ENCODE results near the gene NUP133. TPM values are rescaled to one million over a fixed set of nuclear protein-coding genes. Genes with fewer than 3 reads are reported as not detected.

Gene NUP133
- total and polyA plus RNA-seq, 4 donors = 12.9 to 57.6 (median 25.3) TPM

DNA sequence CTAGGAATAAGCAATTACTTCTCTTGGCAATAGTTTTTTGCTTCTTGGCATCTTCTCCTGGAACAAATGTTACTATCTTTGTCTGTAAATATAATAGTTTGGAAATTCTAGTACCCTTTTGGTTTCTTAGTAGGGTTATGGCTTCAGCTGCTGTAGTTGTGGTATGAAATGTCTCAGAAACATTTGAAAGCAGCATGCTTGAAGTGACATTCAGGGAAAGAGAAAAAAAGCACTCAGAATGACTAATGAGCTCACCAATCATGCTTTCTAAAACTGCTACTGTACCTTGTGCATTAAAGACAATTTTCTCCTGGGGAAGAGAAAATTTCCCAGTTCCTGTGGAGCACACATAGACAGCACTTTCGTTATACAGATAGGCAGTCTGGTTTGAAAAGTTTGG is 21.0 kb downstream of the NUP133 start:
- Histone ChIP-seq H3K27ac (ENCODE audit: low read depth in 1 of 2, low read length in 1 of 2) (no peak overlapping the region), H3K27me3 (ENCODE audit: control insufficient read depth in 3 of 3, insufficient read depth in 3 of 3, low read length in 2 of 3) (no peaks in the 10 kb centered on the region), H3K36me3 (ENCODE audit: control insufficient read depth in 4 of 4, insufficient read depth in 4 of 4, low read length in 4 of 4) (peaks cover 13 to 33% (median 27%) of the 10 kb centered on the region in 4 donors), H3K9ac (ENCODE audit: insufficient read depth in 1 of 2, low read length in 2 of 2) (no peak overlapping the region), H3K9me3 (ENCODE audit: control insufficient read depth in 4 of 4, insufficient read depth in 3 of 4, low read length in 3 of 4) (no peaks in the 10 kb centered on the region), H3K4me3 (no peak overlapping the region), H3K4me1 (ENCODE audit: control insufficient read depth in 5 of 5, insufficient read depth in 5 of 5, low read length in 5 of 5) (no peaks in the 10 kb centered on the region)
- WGBS, 2 donors = 93 to 99% methylated on average over 1 of the region's 1 CpG
- TF ChIP-seq CTCF (IDR thresholded peaks at IDR 0.05; ENCODE audit: control extremely low read depth, extremely low read depth) = no peak
- DNase-seq = no peak
- ATAC-seq (ENCODE audit: insufficient read depth, low FRiP score) = no peak

DNA sequence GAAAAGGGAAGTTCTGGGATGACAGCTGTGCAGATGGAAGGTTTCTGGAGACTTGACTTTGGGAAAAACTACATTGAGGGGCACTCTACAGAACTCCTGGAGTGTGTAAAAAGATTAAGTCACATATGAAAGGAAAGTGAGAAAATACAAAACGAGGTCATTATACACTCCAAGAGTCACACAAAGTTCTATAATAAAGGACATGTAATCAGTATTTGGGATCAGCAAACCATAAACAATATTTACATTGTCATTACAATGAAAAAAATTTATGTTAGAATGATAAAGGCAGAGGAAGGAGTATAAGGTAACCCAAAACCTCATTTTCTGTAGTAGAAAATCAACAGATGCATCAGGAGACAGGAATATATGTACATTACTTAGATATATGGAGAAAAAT is 22.8 kb downstream of the NUP133 start:
- ATAC-seq (ENCODE audit: insufficient read depth, low FRiP score) (no peak), DNase-seq (no peak)
- H3K9ac ChIP-seq (ENCODE audit: insufficient read depth in 1 of 2, low read length in 2 of 2) = no peak overlapping the region
- no peak overlapping the region for H3K27ac ChIP-seq (ENCODE audit: low read depth in 1 of 2, low read length in 1 of 2)
- no peaks in the 10 kb centered on the region for H3K27me3 ChIP-seq (ENCODE audit: control insufficient read depth in 3 of 3, insufficient read depth in 3 of 3, low read length in 2 of 3)
- peaks cover 20 to 31% (median 24%) of the 10 kb centered on the region in 4 donors for H3K36me3 ChIP-seq (ENCODE audit: control insufficient read depth in 4 of 4, insufficient read depth in 4 of 4, low read length in 4 of 4)
- H3K4me3 ChIP-seq = no peak overlapping the region
- 94 to 100% methylated on average over 1 of the region's 1 CpG for WGBS, 2 donors
- no peaks in the 10 kb centered on the region for H3K4me1 ChIP-seq (ENCODE audit: control insufficient read depth in 5 of 5, insufficient read depth in 5 of 5, low read length in 5 of 5)
- H3K9me3 ChIP-seq (ENCODE audit: control insufficient read depth in 4 of 4, insufficient read depth in 3 of 4, low read length in 3 of 4) = no peaks in the 10 kb centered on the region
- TF ChIP-seq CTCF (IDR thresholded peaks at IDR 0.05; ENCODE audit: control extremely low read depth, extremely low read depth) = no peak

DNA sequence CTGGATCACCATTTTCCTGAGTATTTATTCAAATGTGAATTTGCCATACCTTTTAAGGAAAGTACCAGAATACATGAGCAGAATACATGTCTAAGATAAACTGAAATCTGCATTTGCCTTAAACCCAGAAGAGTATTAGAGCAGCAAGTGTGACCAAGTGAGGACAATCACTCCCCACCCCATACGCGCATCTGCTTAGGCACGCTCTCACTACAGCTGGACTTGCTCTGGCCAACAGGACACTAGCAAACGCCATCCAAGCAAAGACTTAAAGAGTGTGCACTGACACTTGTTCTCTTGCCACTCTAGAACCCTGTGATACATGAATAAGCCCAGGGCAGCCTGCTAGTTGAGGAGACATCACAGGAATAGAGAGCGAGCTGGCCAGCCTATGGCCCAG is 25.6 kb downstream of the NUP133 start:
- H3K9ac ChIP-seq (ENCODE audit: insufficient read depth in 1 of 2, low read length in 2 of 2) = no peak overlapping the region
- ATAC-seq (ENCODE audit: insufficient read depth, low FRiP score) (no peak), DNase-seq (no peak)
- no peaks in the 10 kb centered on the region for H3K4me1 ChIP-seq (ENCODE audit: control insufficient read depth in 5 of 5, insufficient read depth in 5 of 5, low read length in 5 of 5)
- no peak for TF ChIP-seq CTCF (IDR thresholded peaks at IDR 0.05; ENCODE audit: control extremely low read depth, extremely low read depth)
- H3K27ac ChIP-seq (ENCODE audit: low read depth in 1 of 2, low read length in 1 of 2) = no peak overlapping the region
- WGBS, 2 donors = 98% methylated on average over 5 of the region's 5 CpGs
- H3K4me3 ChIP-seq = no peak overlapping the region
- H3K36me3 ChIP-seq (ENCODE audit: control insufficient read depth in 4 of 4, insufficient read depth in 4 of 4, low read length in 4 of 4) = peaks cover 16 to 31% (median 27%) of the 10 kb centered on the region in 4 donors
- no peaks in the 10 kb centered on the region for H3K27me3 ChIP-seq (ENCODE audit: control insufficient read depth in 3 of 3, insufficient read depth in 3 of 3, low read length in 2 of 3)
- no peaks in the 10 kb centered on the region for H3K9me3 ChIP-seq (ENCODE audit: control insufficient read depth in 4 of 4, insufficient read depth in 3 of 4, low read length in 3 of 4)

GRCh38 chr1:229480495-229480894 is 27.6 kb downstream of the NUP133 start:
- no peak overlapping the region for H3K9ac ChIP-seq (ENCODE audit: insufficient read depth in 1 of 2, low read length in 2 of 2)
- no peak overlapping the region for H3K27ac ChIP-seq (ENCODE audit: low read depth in 1 of 2, low read length in 1 of 2)
- 95 to 97% methylated on average over 7 of the region's 7 CpGs for WGBS, 2 donors
- no peak for TF ChIP-seq CTCF (IDR thresholded peaks at IDR 0.05; ENCODE audit: control extremely low read depth, extremely low read depth)
- H3K36me3 ChIP-seq (ENCODE audit: control insufficient read depth in 4 of 4, insufficient read depth in 4 of 4, low read length in 4 of 4) = peaks cover 13 to 30% (median 22%) of the 10 kb centered on the region in 4 donors
- no peaks in the 10 kb centered on the region for H3K4me1 ChIP-seq (ENCODE audit: control insufficient read depth in 5 of 5, insufficient read depth in 5 of 5, low read length in 5 of 5)
- no peak for DNase-seq
- no peaks in the 10 kb centered on the region for H3K9me3 ChIP-seq (ENCODE audit: control insufficient read depth in 4 of 4, insufficient read depth in 3 of 4, low read length in 3 of 4)
- H3K27me3 ChIP-seq (ENCODE audit: control insufficient read depth in 3 of 3, insufficient read depth in 3 of 3, low read length in 2 of 3) = no peaks in the 10 kb centered on the region
- no peak for ATAC-seq (ENCODE audit: insufficient read depth, low FRiP score)
- H3K4me3 ChIP-seq = no peak overlapping the region
